H1 (cell line): Measurements from ENCODE around the gene RNF182. TPM values are rescaled to one million over a fixed set of nuclear protein-coding genes. Genes with fewer than 3 reads are reported as not detected.

Experiments
- CTCF ChIA-PET: fragments of 300-600 bp; sonication (Branson Sonifier 250); formaldehyde crosslinking; loops from one replicate; lab custom pipeline; 2021; ENCODE audit not compliant: partially characterized antibody; lab: Charles Lee
- POLR2A ChIA-PET: fragments of 300-600 bp; sonication (Branson Sonifier 250); formaldehyde crosslinking; loops from one replicate; lab custom pipeline; 2021; ENCODE audit warnings: inconsistent platforms; ENCODE audit not compliant: partially characterized antibody; lab: Charles Lee
- DNase-seq, 2 experiments: peaks; one replicate each; pipeline versions ENCODE4 v3.0.0 to v3.0.0-alpha.2; 2010 to 2022; ENCODE audit warnings: low spot score in 2 of 2, low read depth in 1 of 2, mixed read lengths in 1 of 2
- FAIRE-seq: peaks from 2 replicates; lab custom pipeline; 2011; peaks lifted over from hg19 to GRCh38; lab: Jason Lieb, UNC
- H2AFZ ChIP-seq: 2 replicates; pipeline ENCODE4 v1.8.1; 2012; ENCODE audit warnings: low read length, inconsistent platforms
- H2AK5ac ChIP-seq: 2 replicates; pipeline ENCODE4 v1.6.1; 2013; ENCODE audit warnings: low read depth, low read length
- H2BK120ac ChIP-seq: replicated peaks from 2 replicates; pipeline ENCODE3; 2013; ENCODE audit warnings: low read depth, low read length, inconsistent platforms
- H2BK12ac ChIP-seq: 2 replicates; pipeline ENCODE4 v1.6.1; 2013; ENCODE audit warnings: low read depth, low read length
- H2BK15ac ChIP-seq: 2 replicates; pipeline ENCODE4 v1.6.1; 2013; ENCODE audit warnings: low read length
- H2BK20ac ChIP-seq: 2 replicates; pipeline ENCODE4 v1.6.1; 2013; ENCODE audit warnings: low read length
- H2BK5ac ChIP-seq: 2 replicates; pipeline ENCODE4 v1.6.1; 2013; ENCODE audit warnings: low read depth, low read length
- H3K14ac ChIP-seq: 2 replicates; pipeline ENCODE4 v1.6.1; 2013; ENCODE audit warnings: inconsistent platforms; ENCODE audit not compliant: insufficient read length
- H3K18ac ChIP-seq: 2 replicates; pipeline ENCODE4 v1.6.1; 2013; ENCODE audit warnings: low read length; ENCODE audit errors: extremely low read depth
- H3K23ac ChIP-seq: 2 replicates; pipeline ENCODE4 v1.6.1; 2013; ENCODE audit warnings: inconsistent platforms; ENCODE audit not compliant: insufficient read length
- H3K23me2 ChIP-seq: 2 replicates; pipeline ENCODE4 v1.6.1; 2013; ENCODE audit warnings: low read depth, low read length
- H3K27ac ChIP-seq: 2 replicates; pipeline ENCODE4 v1.6.1; 2011; ENCODE audit warnings: low read depth, low read length, inconsistent platforms
- H3K27me3 ChIP-seq, 4 experiments: replicated peaks in 1 of 4; 1 replicate in 1 of 4; 2 replicates in 3 of 4; pipeline versions ENCODE4 v1.6.1 to v1.8.1; 2011 to 2013; ENCODE audit warnings: low read length in 3 of 4, mild to moderate bottlenecking in 3 of 4, inconsistent platforms in 2 of 4, mixed read lengths in 2 of 4, moderate library complexity in 1 of 4; ENCODE audit not compliant: control insufficient read depth in 3 of 4, insufficient read depth in 3 of 4; ENCODE audit errors: extremely low read depth in 1 of 4
- H3K36me3 ChIP-seq, 4 experiments: 2 replicates each; pipeline versions ENCODE4 v1.6.1 to v1.8.1; 2011 to 2013; ENCODE audit warnings: mild to moderate bottlenecking in 4 of 4, low read length in 3 of 4, moderate library complexity in 2 of 4, control low read depth in 1 of 4, inconsistent platforms in 1 of 4; ENCODE audit not compliant: insufficient read depth in 4 of 4, control insufficient read depth in 2 of 4
- H3K4ac ChIP-seq: replicated peaks from 2 replicates; pipeline ENCODE3; 2013; ENCODE audit warnings: low read length, low read depth, mixed read lengths, inconsistent platforms; ENCODE audit not compliant: insufficient read length
- H3K4me1 ChIP-seq, 4 experiments: replicated peaks in 1 of 4; 1 replicate in 1 of 4; 2 replicates in 3 of 4; pipeline versions ENCODE4 v1.6.1 to v1.8.1; 2011 to 2013; ENCODE audit warnings: low read length in 3 of 4, inconsistent platforms in 2 of 4, mixed read lengths in 1 of 4; ENCODE audit not compliant: insufficient read depth in 4 of 4, control insufficient read depth in 3 of 4
- H3K4me2 ChIP-seq, 2 experiments: 2 replicates each; pipeline versions ENCODE4 v1.6.1 to v1.8.1; 2011 to 2013; ENCODE audit warnings: low read depth in 2 of 2, low read length in 2 of 2, control low read depth in 1 of 2, inconsistent platforms in 1 of 2, mild to moderate bottlenecking in 1 of 2; ENCODE audit not compliant: insufficient read depth in 1 of 2
- H3K4me3 ChIP-seq, 4 experiments: fragments of 200-600, 300-600 bp in 1 of 4; sonication (generic), shearing (Covaris generic), sonication (Bioruptor Twin) in 1 of 4; 2 replicates each; pipeline versions ENCODE4 v1.5.1 to v1.8.1; 2011 to 2016; ENCODE audit warnings: low read length in 4 of 4, low read depth in 3 of 4, control low read depth in 2 of 4, inconsistent platforms in 2 of 4, mild to moderate bottlenecking in 2 of 4, mixed read lengths in 1 of 4, moderate library complexity in 1 of 4; ENCODE audit not compliant: insufficient read depth in 2 of 4; ENCODE audit errors: extremely low read depth in 1 of 4
- H3K56ac ChIP-seq: replicated peaks from 2 replicates; pipeline ENCODE3; 2013; ENCODE audit warnings: low read depth, mild to moderate bottlenecking, mixed read lengths, low read length, inconsistent platforms; ENCODE audit not compliant: insufficient read length
- H3K79me1 ChIP-seq: 2 replicates; pipeline ENCODE4 v1.6.1; 2013; ENCODE audit warnings: low read depth, low read length, control low read depth
- H3K79me2 ChIP-seq, 2 experiments: 2 replicates each; pipeline versions ENCODE4 v1.6.1 to v1.8.1; 2012 to 2013; ENCODE audit warnings: low read length in 2 of 2, mild to moderate bottlenecking in 2 of 2, inconsistent platforms in 1 of 2; ENCODE audit not compliant: insufficient read depth in 2 of 2, control insufficient read depth in 1 of 2
- H3K9ac ChIP-seq, 4 experiments: replicated peaks in 1 of 4; 1 replicate in 1 of 4; 2 replicates in 3 of 4; pipeline versions ENCODE4 v1.6.1 to v1.8.1; 2011 to 2013; ENCODE audit warnings: low read depth in 3 of 4, low read length in 3 of 4, control low read depth in 2 of 4, mild to moderate bottlenecking in 2 of 4, moderate library complexity in 2 of 4, inconsistent platforms in 1 of 4; ENCODE audit errors: extremely low read depth in 1 of 4
- H3K9me3 ChIP-seq, 2 experiments: 2 replicates each; pipeline versions ENCODE4 v1.6.1 to v1.8.1; 2012 to 2013; ENCODE audit warnings: mild to moderate bottlenecking in 2 of 2, moderate library complexity in 2 of 2, control low read depth in 1 of 2, inconsistent platforms in 1 of 2, low read depth in 1 of 2, low read length in 1 of 2, mixed read lengths in 1 of 2; ENCODE audit not compliant: insufficient read depth in 2 of 2
- H4K20me1 ChIP-seq, 2 experiments: replicated peaks in 1 of 2; 2 replicates each; pipeline versions ENCODE3 to v1.8.1; 2011 to 2013; ENCODE audit warnings: inconsistent platforms in 2 of 2, low read length in 2 of 2, mild to moderate bottlenecking in 1 of 2; ENCODE audit not compliant: insufficient read depth in 2 of 2, control insufficient read depth in 1 of 2
- H4K5ac ChIP-seq: 2 replicates; pipeline ENCODE4 v1.6.1; 2013; ENCODE audit warnings: low read length, low read depth, mixed read lengths, inconsistent platforms; ENCODE audit not compliant: insufficient read length
- H4K8ac ChIP-seq: 2 replicates; pipeline ENCODE4 v1.8.0; 2013; ENCODE audit warnings: mild to moderate bottlenecking, moderate library complexity, low read length, inconsistent platforms; ENCODE audit not compliant: insufficient read depth; ENCODE audit errors: extremely low read depth
- H4K91ac ChIP-seq: replicated peaks from 2 replicates; pipeline ENCODE3; 2013; ENCODE audit warnings: low read length, mixed read lengths, inconsistent platforms; ENCODE audit not compliant: insufficient read length
- ASH2L ChIP-seq: fragments of 200-600, 300-600 bp; sonication (generic); IDR thresholded peaks from one replicate; pipeline ENCODE4 v1.7.1; 2017; ENCODE audit warnings: low read length
- ATF3 ChIP-seq: IDR thresholded peaks from 2 replicates; pipeline ENCODE4 v1.6.1; 2011; ENCODE audit warnings: low read depth, mild to moderate bottlenecking, low read length; ENCODE audit not compliant: insufficient read depth
- BRCA1 ChIP-seq: IDR thresholded peaks from 2 replicates; pipeline ENCODE4 v1.6.1; 2012; ENCODE audit warnings: low read depth, low read length, improper control_type of control experiment
- CTBP2 ChIP-seq: IDR thresholded peaks from 2 replicates; pipeline ENCODE4 v1.7.0; 2011; ENCODE audit warnings: borderline replicate concordance, mild to moderate bottlenecking, moderate library complexity, mixed read lengths, low read length; ENCODE audit not compliant: insufficient read depth, insufficient read length
- GABPA ChIP-seq: IDR thresholded peaks from 2 replicates; pipeline ENCODE4 v1.6.1; 2011; ENCODE audit warnings: mild to moderate bottlenecking, low read length, moderate library complexity, borderline replicate concordance; ENCODE audit not compliant: insufficient read depth
- HDAC6 ChIP-seq: IDR thresholded peaks from one replicate; pipeline ENCODE4 v1.7.1; 2012; ENCODE audit warnings: low read depth, mild to moderate bottlenecking, inconsistent platforms, low read length, moderate library complexity
- NANOG ChIP-seq: IDR thresholded peaks from 2 replicates; pipeline ENCODE4 v1.6.1; 2011; ENCODE audit warnings: low read length, low read depth, mild to moderate bottlenecking, inconsistent platforms; ENCODE audit not compliant: insufficient read depth, poor library complexity, severe bottlenecking
- POLR2AphosphoS5 ChIP-seq: IDR thresholded peaks from 2 replicates; pipeline ENCODE4 v1.6.1; 2011; ENCODE audit warnings: low read depth, low read length
- SP4 ChIP-seq: IDR thresholded peaks from 2 replicates; pipeline ENCODE4 v1.6.1; 2012; ENCODE audit warnings: low read length, inconsistent platforms
- TAF1 ChIP-seq: IDR thresholded peaks from 2 replicates; pipeline ENCODE4 v1.6.1; 2011; ENCODE audit warnings: mild to moderate bottlenecking, low read depth, low read length
- USF2 ChIP-seq: IDR thresholded peaks from 2 replicates; pipeline ENCODE4 v1.6.1; 2011; ENCODE audit warnings: low read length, improper control_type of control experiment
- WGBS, 2 experiments: shearing (Covaris generic) in 1 of 2; methylation state at CpG; one replicate each; pipeline versions ENCODE4 v1.1.6 to v1.1.7; 2013 to 2015; ENCODE audit warnings: low lambda C conversion rate in 2 of 2, mixed read lengths in 2 of 2, inconsistent platforms in 1 of 2, low coverage in 1 of 2, missing lambda C conversion rate in 1 of 2; ENCODE audit not compliant: insufficient replicate concordance in 2 of 2, insufficient coverage in 1 of 2, insufficient read length in 1 of 2; ENCODE audit errors: extremely low coverage in 1 of 2, missing lambda C conversion rate in 1 of 2; 5-methylcytosine and 5-hydroxymethylcytosine counted together
- polyA plus RNA-seq, 7 experiments: library from polyadenylated mRNA; depleted of rRNA in 3 of 7; stranded (reverse) in 5 of 7; unstranded in 2 of 7; fragments of >200 nt in 5 of 7; fragments of 200-250 nt in 2 of 7; gene quantifications; 1 replicate in 5 of 7; 2 replicates in 1 of 7; 4 replicates in 1 of 7; pipeline versions ENCODE4 v1.2.1 to v1.2.3, GENCODE V29; 2011 to 2013; ENCODE audit warnings: missing spikeins in 2 of 7, mixed read lengths in 2 of 7
- total RNA-seq: library from RNA; stranded (reverse); fragmentation: NEBNext Ultra II Directional; extraction: Animal tissue kit (Norgen Biotek cat#: 25700); gene quantifications from 2 replicates; pipeline ENCODE4 v1.2.1, GENCODE V29; 2021

Gene RNF182
- total and polyA plus RNA-seq, 2 of the 8 experiments (the other 6 are each of a cell fraction or from before 2014, with no cell fraction given) = 6.2 to 10.7 TPM

- H3K4me3 ChIP-seq = no peak overlapping the region
- POLR2A ChIA-PET = interaction anchor here (0.7 to 1.7 kb wide), 3 partner anchors 14 to 23 kb away, joined by 3 read pairs; no protein-coding TSS in a partner anchor
- CTCF ChIA-PET = interaction anchor here (0.9 to 14.7 kb wide), 5 partner anchors 9 to 112 kb away, joined by 3 to 189 read pairs (median 4); no protein-coding TSS in a partner anchor
- TF ChIP-seq NANOG = no peak
- no peak for TF ChIP-seq SP4
- no peak for TF ChIP-seq ASH2L
- TF ChIP-seq GABPA = no peak
- TF ChIP-seq POLR2AphosphoS5 = no peak
- no peak for TF ChIP-seq USF2
- no peak for TF ChIP-seq TAF1
- TF ChIP-seq CTBP2 = no peak
- TF ChIP-seq BRCA1 = no peak
- no peak for TF ChIP-seq HDAC6
- no peak for TF ChIP-seq ATF3
Observed at GRCh38 chr6:14020551-14020950, 95.8 kb downstream of the RNF182 start.

More at GRCh38 chr6:14020551-14020950, 95.8 kb downstream of the RNF182 start:
- H3K4me1 ChIP-seq = peaks cover 5 to 34% (median 15%) of the 10 kb centered on the region in 4 experiments
- no peaks in the 10 kb centered on the region for H4K20me1 ChIP-seq
- H3K36me3 ChIP-seq = no peaks in the 10 kb centered on the region
- no peak overlapping the region for H2AFZ ChIP-seq
- H3K14ac ChIP-seq = no peak overlapping the region
- H4K91ac ChIP-seq = no peak overlapping the region
- no peaks in the 10 kb centered on the region for H3K79me1 ChIP-seq
- H3K18ac ChIP-seq = no peak overlapping the region
- no peak overlapping the region for H2BK12ac ChIP-seq
- H2BK120ac ChIP-seq = no peak overlapping the region
- H2BK5ac ChIP-seq = no peak overlapping the region
- no peak overlapping the region for H4K5ac ChIP-seq
- no peak overlapping the region for H2BK20ac ChIP-seq
- WGBS, 2 experiments = 55% methylated on average over 2 of the region's 2 CpGs; no CpG with 5 or more reads in 1 of the 2 experiments
- no peak overlapping the region for H3K4me2 ChIP-seq
- H2AK5ac ChIP-seq = no peak overlapping the region
- H3K9me3 ChIP-seq = 0 out of 4 replicates have a peak, but pooled peaks cover 0 to 3% of the 10 kb centered on the region in 2 experiments
- FAIRE-seq = no peak
- H3K23me2 ChIP-seq = no peaks in the 10 kb centered on the region
- H3K79me2 ChIP-seq = no peaks in the 10 kb centered on the region
- peaks cover 0 to 6% (median 2%) of the 10 kb centered on the region in 4 experiments; a peak in 4 of 7 replicates for H3K27me3 ChIP-seq
- no peak overlapping the region for H3K23ac ChIP-seq
- no peak overlapping the region for H3K27ac ChIP-seq
- H3K56ac ChIP-seq = no peak overlapping the region
- no peak overlapping the region for H3K9ac ChIP-seq
- no peak overlapping the region for H2BK15ac ChIP-seq
- no peak for DNase-seq
- H4K8ac ChIP-seq = no peak overlapping the region
- H3K4ac ChIP-seq = no peak overlapping the region
